DND-41 (cell line): ENCODE data around the gene FAIM.

ENCODE experiments used
- ATAC-seq: fragments of 200-7000 bp; cut with Tn5 transposase; 3 replicates; pipeline ENCODE4 v1.9.1; 2021; ENCODE audit warnings: low read depth; ENCODE audit not compliant: insufficient read depth
- DNase-seq: peaks from one replicate; pipeline ENCODE4 v3.0.0-alpha.2; 2020
- H2AFZ ChIP-seq: 2 replicates; pipeline ENCODE4 v1.6.0; 2012; ENCODE audit warnings: low read depth, low read length
- H3K27ac ChIP-seq: 2 replicates; pipeline ENCODE4 v1.5.1; 2012; ENCODE audit warnings: low read length, inconsistent platforms
- H3K27me3 ChIP-seq: fragments of 200-600 bp; sonication (generic); 2 replicates; pipeline ENCODE4 v1.6.0; 2012; ENCODE audit warnings: low read length, mild to moderate bottlenecking, inconsistent platforms; ENCODE audit not compliant: insufficient read depth, poor library complexity
- H3K36me3 ChIP-seq: 2 replicates; pipeline ENCODE4 v1.5.1; 2012; ENCODE audit warnings: low read length, inconsistent platforms; ENCODE audit not compliant: insufficient read depth
- H3K4me1 ChIP-seq: 2 replicates; pipeline ENCODE4 v1.5.1; 2012; ENCODE audit warnings: mild to moderate bottlenecking, low read length; ENCODE audit not compliant: insufficient read depth
- H3K4me2 ChIP-seq: 2 replicates; pipeline ENCODE4 v1.6.0; 2012; ENCODE audit warnings: mild to moderate bottlenecking, moderate library complexity, low read length, inconsistent platforms; ENCODE audit not compliant: insufficient read depth
- H3K4me3 ChIP-seq, 2 experiments: fragments of 200-600 bp in 1 of 2; shearing (Covaris generic) in 1 of 2; 2 replicates each; pipeline ENCODE4 v1.5.1; 2012 to 2016; ENCODE audit warnings: inconsistent platforms in 2 of 2, low read length in 2 of 2, mild to moderate bottlenecking in 2 of 2, low read depth in 1 of 2, moderate library complexity in 1 of 2
- H3K79me2 ChIP-seq: 2 replicates; pipeline ENCODE4 v1.6.0; 2012; ENCODE audit warnings: low read length, inconsistent platforms; ENCODE audit not compliant: insufficient read depth
- H3K9ac ChIP-seq: 2 replicates; pipeline ENCODE4 v1.6.0; 2012; ENCODE audit warnings: low read depth, mild to moderate bottlenecking, inconsistent platforms, low read length, moderate library complexity
- H3K9me3 ChIP-seq: 2 replicates; pipeline ENCODE4 v1.5.1; 2012; ENCODE audit warnings: low read length, moderate library complexity, mild to moderate bottlenecking, inconsistent platforms; ENCODE audit not compliant: insufficient read depth, severe bottlenecking
- H4K20me1 ChIP-seq: 2 replicates; pipeline ENCODE4 v1.6.0; 2012; ENCODE audit warnings: low read length; ENCODE audit not compliant: insufficient read depth
- EZH2 ChIP-seq: IDR thresholded peaks from 3 replicates; pipeline ENCODE4 v1.6.1; 2012; ENCODE audit warnings: borderline replicate concordance, low read depth, mild to moderate bottlenecking, moderate library complexity, low read length, inconsistent platforms; ENCODE audit not compliant: severe bottlenecking
- TF ChIP-seq, protein P1 (sequence below): IDR thresholded peaks from 2 replicates; pipeline ENCODE4 v1.5.1; 2012; ENCODE audit warnings: borderline replicate concordance, low read length, moderate library complexity, mild to moderate bottlenecking; ENCODE audit not compliant: poor library complexity, severe bottlenecking; ENCODE audit errors: extremely low read depth

Gene FAIM

GRCh38 chr3:138615462-138615861 lies 6.9 kb downstream of the FAIM start:
- H3K4me3 ChIP-seq = no peak overlapping the region
- H3K4me1 ChIP-seq = peaks cover 16% of the 10 kb centered on the region
- no peaks in the 10 kb centered on the region for H3K27me3 ChIP-seq
- ATAC-seq = no peak
- H3K9me3 ChIP-seq = no peaks in the 10 kb centered on the region
- H3K36me3 ChIP-seq = no peaks in the 10 kb centered on the region
- no peak overlapping the region for H3K27ac ChIP-seq
- no peaks in the 10 kb centered on the region for H3K79me2 ChIP-seq
- TF ChIP-seq, protein P1, sequence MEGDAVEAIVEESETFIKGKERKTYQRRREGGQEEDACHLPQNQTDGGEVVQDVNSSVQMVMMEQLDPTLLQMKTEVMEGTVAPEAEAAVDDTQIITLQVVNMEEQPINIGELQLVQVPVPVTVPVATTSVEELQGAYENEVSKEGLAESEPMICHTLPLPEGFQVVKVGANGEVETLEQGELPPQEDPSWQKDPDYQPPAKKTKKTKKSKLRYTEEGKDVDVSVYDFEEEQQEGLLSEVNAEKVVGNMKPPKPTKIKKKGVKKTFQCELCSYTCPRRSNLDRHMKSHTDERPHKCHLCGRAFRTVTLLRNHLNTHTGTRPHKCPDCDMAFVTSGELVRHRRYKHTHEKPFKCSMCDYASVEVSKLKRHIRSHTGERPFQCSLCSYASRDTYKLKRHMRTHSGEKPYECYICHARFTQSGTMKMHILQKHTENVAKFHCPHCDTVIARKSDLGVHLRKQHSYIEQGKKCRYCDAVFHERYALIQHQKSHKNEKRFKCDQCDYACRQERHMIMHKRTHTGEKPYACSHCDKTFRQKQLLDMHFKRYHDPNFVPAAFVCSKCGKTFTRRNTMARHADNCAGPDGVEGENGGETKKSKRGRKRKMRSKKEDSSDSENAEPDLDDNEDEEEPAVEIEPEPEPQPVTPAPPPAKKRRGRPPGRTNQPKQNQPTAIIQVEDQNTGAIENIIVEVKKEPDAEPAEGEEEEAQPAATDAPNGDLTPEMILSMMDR = no peak
- TF ChIP-seq EZH2 = no peak
- H2AFZ ChIP-seq = no peak overlapping the region
- H3K9ac ChIP-seq = no peak overlapping the region
- no peak overlapping the region for H3K4me2 ChIP-seq
- no peak for DNase-seq
- no peaks in the 10 kb centered on the region for H4K20me1 ChIP-seq

GRCh38 chr3:138620431-138620830 lies 11.9 kb downstream of the FAIM start:
- Histone ChIP-seq H3K9ac (no peak overlapping the region), H3K79me2 (no peaks in the 10 kb centered on the region), H3K4me2 (no peak overlapping the region), H3K4me3 (no peak overlapping the region), H3K4me1 (no peaks in the 10 kb centered on the region), H3K27ac (no peak overlapping the region), H2AFZ (no peak overlapping the region), H4K20me1 (no peaks in the 10 kb centered on the region), H3K9me3 (no peaks in the 10 kb centered on the region), H3K36me3 (no peaks in the 10 kb centered on the region), H3K27me3 (no peaks in the 10 kb centered on the region)
- ATAC-seq (no peak), DNase-seq (no peak)
- TF ChIP-seq, protein P1 = no peak
- TF ChIP-seq EZH2 = no peak

DNA sequence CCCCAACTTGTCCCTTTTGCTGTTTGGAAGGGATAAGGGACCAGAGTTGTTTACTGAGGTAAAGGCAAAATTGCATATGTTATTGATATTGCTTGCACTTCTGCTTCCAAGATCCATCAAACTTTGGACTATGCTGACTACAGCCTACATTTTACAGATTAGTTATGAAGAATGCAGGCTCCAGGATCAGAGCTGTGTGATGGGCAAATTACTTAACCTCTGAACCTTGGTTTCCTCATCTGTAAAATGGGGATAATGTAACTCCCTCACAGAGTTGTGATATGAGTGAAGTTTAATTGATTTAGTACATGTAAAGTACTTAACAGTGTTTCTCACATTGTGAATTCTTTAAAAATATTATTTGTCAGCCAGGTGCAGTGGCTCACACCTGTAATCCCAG lies 15.9 kb downstream of the FAIM start:
- Histone ChIP-seq H3K9me3 (no peaks in the 10 kb centered on the region), H3K36me3 (no peaks in the 10 kb centered on the region), H2AFZ (no peak overlapping the region), H4K20me1 (no peaks in the 10 kb centered on the region), H3K4me1 (no peaks in the 10 kb centered on the region), H3K4me2 (no peak overlapping the region), H3K79me2 (no peaks in the 10 kb centered on the region), H3K27me3 (no peaks in the 10 kb centered on the region), H3K27ac (no peak overlapping the region), H3K9ac (no peak overlapping the region), H3K4me3 (no peak overlapping the region)
- DNase-seq = no peak
- ATAC-seq = no peak
- TF ChIP-seq, protein P1 = no peak
- TF ChIP-seq EZH2 = no peak

GRCh38 chr3:138625707-138626365 lies 17.3 kb downstream of the FAIM start:
- Histone ChIP-seq H4K20me1 (no peaks in the 10 kb centered on the region), H3K36me3 (no peaks in the 10 kb centered on the region), H3K4me3 (no peak overlapping the region), H2AFZ (no peak overlapping the region), H3K9me3 (no peaks in the 10 kb centered on the region), H3K9ac (no peak overlapping the region), H3K4me2 (no peak overlapping the region), H3K4me1 (no peaks in the 10 kb centered on the region), H3K27ac (no peak overlapping the region), H3K79me2 (no peaks in the 10 kb centered on the region), H3K27me3 (no peaks in the 10 kb centered on the region)
- no peak for TF ChIP-seq EZH2
- TF ChIP-seq, protein P1 = no peak
- DNase-seq = no peak
- no peak for ATAC-seq
